HCT116 (cell line): ENCODE results near the gene CUBN. TPM values are rescaled to one million over a fixed set of nuclear protein-coding genes. Genes with fewer than 3 reads are reported as not detected.

Source experiments
- ATAC-seq: fragments of 200-7000 bp; cut with Tn5 transposase; 2 replicates; pipeline ENCODE4 v1.9.1; 2020; ENCODE audit warnings: mild to moderate bottlenecking, moderate library complexity
- BruUV-seq: library from RNA; stranded (reverse); fragments of 400-500 nt; replicated peaks from 2 replicates; lab custom pipeline; 2021; lab: Mats Ljungman, UMichigan
- CTCF ChIA-PET: fragments of 300-600 bp; sonication (Branson Sonifier 250); formaldehyde crosslinking; loops from one replicate; lab custom pipeline; 2021; ENCODE audit warnings: antibody characterized with exemption; lab: Charles Lee
- POLR2A ChIA-PET: fragments of 300-600, 350-600 bp; sonication (Branson Sonifier 250); formaldehyde crosslinking; loops from one replicate; lab custom pipeline; 2021; ENCODE audit warnings: antibody characterized with exemption; lab: Charles Lee
- RAD21 ChIA-PET, 2 experiments: fragments of 300-600 bp; sonication (Branson Sonifier 250); formaldehyde crosslinking; loops; one replicate each; lab custom pipeline; 2023; ENCODE audit warnings: low total read pairs in 2 of 2; ENCODE audit not compliant: uncharacterized antibody in 2 of 2, unreplicated experiment in 2 of 2, low non-redundant PET in 1 of 2; lab: Charles Lee
- DNase-seq: peaks from one replicate; pipeline ENCODE4 v3.0.0-alpha.2; 2010; ENCODE audit warnings: low read depth, low spot score
- H2AFZ ChIP-seq: fragments of 200-600 bp; shearing (Covaris generic), sonication (generic); 2 replicates; pipeline ENCODE4 v1.6.1; 2017; ENCODE audit warnings: low read depth, mixed run types, mixed read lengths, antibody characterized with exemption, low read length; ENCODE audit not compliant: poor library complexity, severe bottlenecking
- H3K27ac ChIP-seq: 2 replicates; pipeline ENCODE4 v1.5.1; 2012; ENCODE audit warnings: low read depth, low read length
- H3K27me3 ChIP-seq: fragments of 200-600 bp; sonication (generic); 2 replicates; pipeline ENCODE4 v1.6.1; 2016; ENCODE audit warnings: mixed run types, low read length, mixed read lengths; ENCODE audit not compliant: insufficient read depth
- H3K36me3 ChIP-seq, 2 experiments: fragments of 200-500 bp in 1 of 2; fragments of 200-600 bp in 1 of 2; sonication (Bioruptor generic) in 1 of 2; sonication (generic) in 1 of 2; 2 replicates each; pipeline versions ENCODE4 v1.5.1 to v1.6.1; 2014 to 2016; ENCODE audit warnings: low read length in 2 of 2, inconsistent platforms in 1 of 2, mixed read lengths in 1 of 2, mixed run types in 1 of 2; ENCODE audit not compliant: insufficient read depth in 2 of 2, control insufficient read depth in 1 of 2
- H3K4me1 ChIP-seq, 2 experiments: fragments of 200-600 bp in 1 of 2; sonication (generic) in 1 of 2; 2 replicates each; pipeline versions ENCODE4 v1.5.1 to v1.6.1; 2012 to 2017; ENCODE audit warnings: low read length in 2 of 2, inconsistent platforms in 1 of 2, mild to moderate bottlenecking in 1 of 2, mixed read lengths in 1 of 2, mixed run types in 1 of 2, moderate library complexity in 1 of 2; ENCODE audit not compliant: insufficient read depth in 2 of 2, control insufficient read depth in 1 of 2
- H3K4me2 ChIP-seq: fragments of 200-600 bp; sonication (generic); 2 replicates; pipeline ENCODE4 v1.6.1; 2017; ENCODE audit warnings: mixed run types, low read length, mixed read lengths
- H3K4me3 ChIP-seq, 2 experiments: fragments of 200-600 bp in 1 of 2; sonication (generic) in 1 of 2; replicated peaks in 1 of 2; 2 replicates each; pipeline ENCODE4 v1.5.1; 2011 to 2016; ENCODE audit warnings: low read length in 2 of 2, control low read depth in 1 of 2, low read depth in 1 of 2, mild to moderate bottlenecking in 1 of 2, mixed read lengths in 1 of 2, mixed run types in 1 of 2
- H3K79me2 ChIP-seq: fragments of 200-600 bp; sonication (generic); 2 replicates; pipeline ENCODE4 v1.6.1; 2017; ENCODE audit warnings: mild to moderate bottlenecking, mixed run types, low read length, moderate library complexity, mixed read lengths; ENCODE audit not compliant: insufficient read depth
- H3K9ac ChIP-seq: fragments of 200-600 bp; sonication (generic); 2 replicates; pipeline ENCODE4 v1.6.1; 2016; ENCODE audit warnings: low read length, mixed read lengths
- H3K9me2 ChIP-seq: fragments of 200-600 bp; sonication (generic), shearing (Covaris generic); 2 replicates; pipeline ENCODE4 v1.6.1; 2017; ENCODE audit warnings: mixed run types, mild to moderate bottlenecking, moderate library complexity; ENCODE audit not compliant: insufficient read depth
- H3K9me3 ChIP-seq, 2 experiments: fragments of 200-500 bp in 1 of 2; fragments of 200-600 bp in 1 of 2; sonication (Bioruptor generic) in 1 of 2; sonication (generic) in 1 of 2; 2 replicates each; pipeline ENCODE4 v1.6.1; 2014 to 2017; ENCODE audit warnings: low read length in 2 of 2, mixed read lengths in 2 of 2, inconsistent platforms in 1 of 2, low read depth in 1 of 2, mild to moderate bottlenecking in 1 of 2, mixed run types in 1 of 2, moderate library complexity in 1 of 2; ENCODE audit not compliant: control insufficient read depth in 1 of 2, insufficient read depth in 1 of 2
- H4K20me1 ChIP-seq: fragments of 200-600 bp; sonication (generic), shearing (Covaris generic); 2 replicates; pipeline ENCODE4 v1.6.1; 2017; ENCODE audit warnings: mixed run types, mild to moderate bottlenecking, moderate library complexity; ENCODE audit not compliant: insufficient read depth
- ELF1 ChIP-seq: IDR thresholded peaks from 2 replicates; pipeline ENCODE4 v1.6.1; 2012; ENCODE audit warnings: low read depth, borderline replicate concordance
- EZH2 ChIP-seq: fragments of 200-600 bp; sonication (generic); IDR thresholded peaks from 2 replicates; pipeline ENCODE4 v1.6.1; 2017; ENCODE audit warnings: antibody characterized with exemption, mixed run types
- MAX ChIP-seq: IDR thresholded peaks from 2 replicates; pipeline ENCODE4 v1.6.1; 2012
- SIN3A ChIP-seq: IDR thresholded peaks from 2 replicates; pipeline ENCODE4 v1.6.1; 2012; ENCODE audit warnings: low read depth
- YY1 ChIP-seq: IDR thresholded peaks from 2 replicates; pipeline ENCODE4 v1.6.1; 2011; ENCODE audit warnings: low read length, low read depth, moderate library complexity, mild to moderate bottlenecking; ENCODE audit not compliant: insufficient replicate concordance; ENCODE audit errors: extremely low read depth
- ZNF274 ChIP-seq: fragments of 200-500 bp; sonication (Bioruptor generic); IDR thresholded peaks from 2 replicates; pipeline ENCODE4 v1.6.1; 2014; ENCODE audit warnings: mild to moderate bottlenecking, low read depth, low read length, inconsistent platforms
- intact Hi-C: fragments of 100-400 bp; cut with micrococcal nuclease; formaldehyde crosslinking; loops from 2 replicates; pipeline ENCODE4 v1.10.0; 2022
- total RNA-seq: library from RNA; stranded (reverse); gene quantifications from one replicate; pipeline ENCODE4 v1.2.1, GENCODE V29; 2021; ENCODE audit not compliant: unreplicated experiment
- TF ChIP-seq, protein P1 (sequence below), 3 experiments: fragments of 200-600 bp in 1 of 3; sonication (generic) in 1 of 3; IDR thresholded peaks in 2 of 3; conservative IDR thresholded peaks in 1 of 3; 2 replicates each; pipeline ENCODE4 v1.5.1; 2012 to 2017; ENCODE audit warnings: low read depth in 2 of 3, low read length in 2 of 3, antibody characterized with exemption in 1 of 3, borderline replicate concordance in 1 of 3, control low read depth in 1 of 3, mild to moderate bottlenecking in 1 of 3, mixed read lengths in 1 of 3, mixed run types in 1 of 3, moderate library complexity in 1 of 3; ENCODE audit not compliant: insufficient read depth in 1 of 3

CUBN gene
- total RNA-seq, 1 experiment from 2014 or later, result 1.2 TPM

DNA sequence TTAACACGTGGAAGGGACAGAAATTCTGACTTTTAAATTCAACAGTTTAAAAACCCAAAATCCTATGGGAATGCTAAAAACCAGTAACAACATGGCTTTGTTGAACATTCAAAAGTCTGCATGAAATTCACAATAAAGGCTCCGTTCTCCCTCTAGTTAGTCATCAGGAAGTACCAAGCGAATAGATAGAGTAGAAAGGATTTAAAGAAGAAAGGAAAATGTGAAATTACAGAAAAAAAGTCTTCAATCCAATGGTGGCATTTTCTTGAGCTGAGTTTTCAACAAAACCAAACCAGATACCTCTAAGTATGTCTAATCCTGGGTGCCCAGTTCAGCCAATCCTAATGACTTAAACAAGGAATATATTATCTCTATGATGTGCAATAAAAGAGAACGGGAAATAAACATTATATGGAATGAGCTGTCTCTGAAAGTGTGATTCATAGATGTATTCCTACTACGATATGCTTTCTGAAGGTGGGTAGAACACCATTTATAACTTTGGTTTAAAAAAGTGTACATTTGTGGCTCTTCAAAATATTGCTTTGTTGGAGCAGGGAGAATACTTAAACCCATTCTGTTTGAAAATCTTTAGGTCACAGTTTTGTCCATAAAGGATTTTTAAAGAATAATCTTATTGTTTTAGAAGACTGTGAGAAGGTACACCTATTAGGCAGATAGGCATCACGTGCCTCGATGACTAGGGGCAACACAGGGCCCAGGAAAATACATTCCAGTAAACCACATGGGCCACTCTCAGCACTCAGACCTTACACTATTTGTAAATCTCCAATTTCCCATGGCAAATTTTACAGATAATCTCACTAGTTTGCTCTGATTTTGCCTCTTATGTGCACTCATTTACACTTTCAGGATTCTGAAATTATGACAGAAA is 87.7 kb downstream of the CUBN start:
- no peaks in the 10 kb centered on the region for H3K4me1 ChIP-seq
- intact Hi-C loops, result no loop called here
- peak overlapping the region; percentile 17 for H2AFZ ChIP-seq
- DNase-seq (no peak), ATAC-seq (no peak)
- H3K79me2 ChIP-seq, result no peaks in the 10 kb centered on the region
- no TSS peak for BruUV-seq
- H3K27me3 ChIP-seq, result no peaks in the 10 kb centered on the region
- ChIA-PET POLR2A (no interaction called here), CTCF (no interaction called here), RAD21 (no interaction called here)
- H3K9ac ChIP-seq, result no peak overlapping the region
- H3K4me2 ChIP-seq, result no peak overlapping the region
- no peaks in the 10 kb centered on the region for H3K36me3 ChIP-seq
- no peaks in the 10 kb centered on the region for H4K20me1 ChIP-seq
- H3K27ac ChIP-seq, result no peak overlapping the region
- H3K9me3 ChIP-seq, result no peaks in the 10 kb centered on the region
- no peak overlapping the region for H3K4me3 ChIP-seq
- TF ChIP-seq, protein P1, sequence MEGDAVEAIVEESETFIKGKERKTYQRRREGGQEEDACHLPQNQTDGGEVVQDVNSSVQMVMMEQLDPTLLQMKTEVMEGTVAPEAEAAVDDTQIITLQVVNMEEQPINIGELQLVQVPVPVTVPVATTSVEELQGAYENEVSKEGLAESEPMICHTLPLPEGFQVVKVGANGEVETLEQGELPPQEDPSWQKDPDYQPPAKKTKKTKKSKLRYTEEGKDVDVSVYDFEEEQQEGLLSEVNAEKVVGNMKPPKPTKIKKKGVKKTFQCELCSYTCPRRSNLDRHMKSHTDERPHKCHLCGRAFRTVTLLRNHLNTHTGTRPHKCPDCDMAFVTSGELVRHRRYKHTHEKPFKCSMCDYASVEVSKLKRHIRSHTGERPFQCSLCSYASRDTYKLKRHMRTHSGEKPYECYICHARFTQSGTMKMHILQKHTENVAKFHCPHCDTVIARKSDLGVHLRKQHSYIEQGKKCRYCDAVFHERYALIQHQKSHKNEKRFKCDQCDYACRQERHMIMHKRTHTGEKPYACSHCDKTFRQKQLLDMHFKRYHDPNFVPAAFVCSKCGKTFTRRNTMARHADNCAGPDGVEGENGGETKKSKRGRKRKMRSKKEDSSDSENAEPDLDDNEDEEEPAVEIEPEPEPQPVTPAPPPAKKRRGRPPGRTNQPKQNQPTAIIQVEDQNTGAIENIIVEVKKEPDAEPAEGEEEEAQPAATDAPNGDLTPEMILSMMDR (IDR thresholded peaks at IDR 0.05 in 2 of 3, conservative IDR thresholded peaks at IDR 0.05 in 1 of 3; ENCODE audit: borderline replicate concordance in 1 of 3, insufficient read depth in 1 of 3, low read depth in 2 of 3, low read length in 2 of 3), result no peak
- no peak for TF ChIP-seq SIN3A
- no peak for TF ChIP-seq ELF1
- no peak for TF ChIP-seq EZH2
- TF ChIP-seq MAX, result no peak
- no peak for TF ChIP-seq ZNF274
- TF ChIP-seq YY1, result no peak
- H3K9me2 ChIP-seq, result no peaks in the 10 kb centered on the region
